Gastrocnemius medialis (tissue), 4 donors: ENCODE measurements around the gene DRGX. TPM values are rescaled to one million over a fixed set of nuclear protein-coding genes. Genes with fewer than 3 reads are reported as not detected.

ENCODE experiments used
- ATAC-seq, 2 donors: fragments of 150-250 bp; one replicate each; pipeline ENCODE4 v1.9.1; 2016
- DNase-seq, 2 donors: peaks; one replicate each; pipeline ENCODE4 v3.0.0-alpha.2; 2019
- H3K27ac ChIP-seq, 4 donors: fragments of 200-600 bp; sonication (generic); 1 replicate in 1 of 4; 2 replicates in 3 of 4; pipeline ENCODE4 v1.5.1; 2016 to 2018; ENCODE audit warnings: mild to moderate bottlenecking in 2 of 4, moderate library complexity in 1 of 4
- H3K27me3 ChIP-seq, 3 donors: fragments of 200-600 bp; sonication (generic) in 2 of 3; 1 replicate in 1 of 3; 2 replicates in 2 of 3; pipeline versions ENCODE4 v1.5.1 to v1.6.0; 2016 to 2019; ENCODE audit warnings: mild to moderate bottlenecking in 1 of 3, moderate library complexity in 1 of 3
- H3K36me3 ChIP-seq, 2 donors: fragments of 200-600 bp; sonication (generic) in 1 of 2; one replicate each; pipeline ENCODE4 v1.5.1; 2017 to 2018
- H3K4me1 ChIP-seq, 2 donors: fragments of 200-600 bp; sonication (generic) in 1 of 2; one replicate each; pipeline ENCODE4 v1.5.1; 2016 to 2017; ENCODE audit warnings: mild to moderate bottlenecking in 2 of 2
- H3K4me3 ChIP-seq, 4 donors: fragments of 200-600 bp; sonication (generic) in 3 of 4; 1 replicate in 1 of 4; 2 replicates in 3 of 4; pipeline ENCODE4 v1.5.1; 2016 to 2019; ENCODE audit warnings: mild to moderate bottlenecking in 2 of 4
- H3K9me3 ChIP-seq, 3 donors: fragments of 200-600 bp; sonication (generic) in 2 of 3; 1 replicate in 1 of 3; 2 replicates in 2 of 3; pipeline ENCODE4 v1.5.1; 2016 to 2019
- POLR2A ChIP-seq, 2 donors: fragments of 450-650 bp; IDR thresholded peaks; one replicate each; pipeline ENCODE4 v1.6.1; 2017; ENCODE audit warnings: antibody characterized with exemption in 2 of 2, mild to moderate bottlenecking in 2 of 2, moderate library complexity in 2 of 2
- in situ Hi-C, 4 donors: fragments of 200-750 bp; cut with MboI; loops; one replicate each; pipeline versions ENCODE4 v1.15.0 to v1.8.0; 2017; ENCODE audit warnings: low sequenced_read_pairs in 4 of 4
- intact Hi-C: fragments of 100-400 bp; cut with DNase I; formaldehyde crosslinking; loops from one replicate; pipeline ENCODE4 v1.15.1; 2023; ENCODE audit warnings: low total_unique reads
- total RNA-seq, 4 donors: library from RNA; depleted of rRNA; stranded (reverse); fragments of >200 nt; gene quantifications; one replicate each; pipeline versions ENCODE4 v1.1.0 to v1.2.3, GENCODE V29; 2016
- TF ChIP-seq, protein P1 (sequence below), 5 experiments: fragments of 450-650 bp in 3 of 5; fragments of 200-600 bp in 2 of 5; sonication (generic) in 2 of 5; IDR thresholded peaks in 4 of 5; conservative IDR thresholded peaks in 1 of 5; 1 replicate in 4 of 5; 2 replicates in 1 of 5; pipeline ENCODE4 v1.5.1; 2016 to 2019; ENCODE audit warnings: antibody characterized with exemption in 5 of 5, mild to moderate bottlenecking in 3 of 5, moderate library complexity in 3 of 5

DRGX gene
- total RNA-seq, 4 donors from 2014 or later = not detected

DNA sequence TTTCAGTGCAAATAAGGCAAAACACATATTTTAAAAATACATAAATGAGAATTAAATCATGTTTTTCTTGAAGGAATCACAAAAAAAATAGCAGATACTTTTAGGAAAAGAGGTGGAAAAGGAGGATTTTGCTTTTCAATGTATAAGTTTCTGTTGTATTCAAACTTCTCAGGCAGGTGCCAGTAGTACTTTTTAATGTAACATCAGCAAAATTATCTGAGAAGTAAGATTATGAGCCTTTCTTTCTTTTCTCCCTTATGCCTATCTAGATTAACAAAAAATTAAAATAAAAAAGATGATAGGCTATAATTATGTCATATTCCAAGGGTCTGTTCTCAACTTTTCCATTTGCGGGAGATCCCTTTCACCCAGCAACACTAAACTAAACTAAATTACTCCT lies 2.6 kb downstream of the DRGX start:
- ATAC-seq = no peak
- in situ Hi-C loops (loop anchor here in 2 of 4 donors (25.0 kb wide), 1 partner anchor 406 kb away; no protein-coding TSS in a partner anchor), intact Hi-C loops (no loop called here)
- TF ChIP-seq POLR2A (IDR thresholded peaks at IDR 0.05) = no peak
- TF ChIP-seq, protein P1, sequence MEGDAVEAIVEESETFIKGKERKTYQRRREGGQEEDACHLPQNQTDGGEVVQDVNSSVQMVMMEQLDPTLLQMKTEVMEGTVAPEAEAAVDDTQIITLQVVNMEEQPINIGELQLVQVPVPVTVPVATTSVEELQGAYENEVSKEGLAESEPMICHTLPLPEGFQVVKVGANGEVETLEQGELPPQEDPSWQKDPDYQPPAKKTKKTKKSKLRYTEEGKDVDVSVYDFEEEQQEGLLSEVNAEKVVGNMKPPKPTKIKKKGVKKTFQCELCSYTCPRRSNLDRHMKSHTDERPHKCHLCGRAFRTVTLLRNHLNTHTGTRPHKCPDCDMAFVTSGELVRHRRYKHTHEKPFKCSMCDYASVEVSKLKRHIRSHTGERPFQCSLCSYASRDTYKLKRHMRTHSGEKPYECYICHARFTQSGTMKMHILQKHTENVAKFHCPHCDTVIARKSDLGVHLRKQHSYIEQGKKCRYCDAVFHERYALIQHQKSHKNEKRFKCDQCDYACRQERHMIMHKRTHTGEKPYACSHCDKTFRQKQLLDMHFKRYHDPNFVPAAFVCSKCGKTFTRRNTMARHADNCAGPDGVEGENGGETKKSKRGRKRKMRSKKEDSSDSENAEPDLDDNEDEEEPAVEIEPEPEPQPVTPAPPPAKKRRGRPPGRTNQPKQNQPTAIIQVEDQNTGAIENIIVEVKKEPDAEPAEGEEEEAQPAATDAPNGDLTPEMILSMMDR (IDR thresholded peaks at IDR 0.05 in 4 of 5, conservative IDR thresholded peaks at IDR 0.05 in 1 of 5) = no peak
- H3K4me3 ChIP-seq = no peak overlapping the region
- DNase-seq = no peak
- H3K27me3 ChIP-seq = peaks cover 60 to 76% (median 66%) of the 10 kb centered on the region in 3 donors
- no peaks in the 10 kb centered on the region for H3K36me3 ChIP-seq
- peaks cover 0 to 6% of the 10 kb centered on the region in 2 donors for H3K4me1 ChIP-seq
- no peaks in the 10 kb centered on the region for H3K9me3 ChIP-seq
- no peak overlapping the region for H3K27ac ChIP-seq

DNA sequence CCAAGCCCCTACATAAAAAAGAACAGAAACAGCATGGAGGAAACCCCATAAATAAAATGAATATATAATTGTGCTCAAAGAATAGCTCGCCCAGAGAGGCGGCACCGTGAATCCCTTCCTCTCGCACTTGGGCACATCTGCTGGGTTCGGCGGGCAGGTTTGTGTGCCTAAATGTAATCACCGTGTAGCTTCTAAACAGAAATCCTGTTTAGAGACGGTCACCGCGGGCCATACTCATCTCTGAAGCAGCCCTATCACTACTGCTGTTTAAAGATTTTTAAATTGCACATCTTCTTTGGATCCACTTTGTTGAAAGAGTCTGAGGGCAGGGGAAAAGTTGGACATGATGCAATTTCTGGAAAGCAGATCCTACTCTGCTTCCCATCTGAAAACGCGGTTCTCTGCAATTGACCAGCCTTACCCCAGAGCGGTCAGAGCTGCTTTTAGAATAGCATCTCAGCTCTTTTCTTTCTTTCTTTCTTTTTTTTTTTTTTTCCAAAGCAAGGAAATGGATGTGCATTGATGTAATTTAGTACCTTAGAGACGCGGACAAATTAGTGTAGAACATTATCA lies 6.4 kb downstream of the DRGX start:
- in situ Hi-C loops = loop anchor here in 2 of 4 donors (25.0 kb wide), 1 partner anchor 402 kb away; no protein-coding TSS in a partner anchor
- no peaks in the 10 kb centered on the region for H3K4me1 ChIP-seq

DNA sequence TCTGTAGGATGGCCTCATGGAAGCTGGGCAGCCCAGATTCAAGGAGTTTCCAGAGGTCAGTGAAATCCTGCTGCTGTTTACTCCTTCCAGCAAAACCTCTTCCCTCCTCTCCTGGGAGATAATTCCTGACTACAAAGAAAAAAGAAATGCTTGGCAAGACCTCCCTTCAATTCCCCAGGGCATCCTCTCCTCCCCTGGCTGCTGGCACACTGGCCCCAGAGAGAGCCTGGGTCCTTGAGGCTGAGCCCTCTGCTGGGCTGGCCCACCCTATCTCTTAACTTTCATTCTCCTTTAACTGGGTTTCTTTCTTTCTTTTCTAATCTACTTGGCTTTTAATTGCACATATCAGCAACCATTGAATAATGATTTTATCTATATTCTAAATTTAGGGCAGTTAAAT lies 7.7 kb downstream of the DRGX start:
- ATAC-seq (no peak), DNase-seq (no peak)
- H3K27me3 ChIP-seq = peaks cover 13 to 26% (median 14%) of the 10 kb centered on the region in 3 donors
- H3K4me1 ChIP-seq = no peaks in the 10 kb centered on the region
- H3K27ac ChIP-seq = no peak overlapping the region
- H3K36me3 ChIP-seq = no peaks in the 10 kb centered on the region
- in situ Hi-C loops (loop anchor here in 2 of 4 donors (25.0 kb wide), 1 partner anchor 401 kb away; no protein-coding TSS in a partner anchor), intact Hi-C loops (no loop called here)
- TF ChIP-seq, protein P1 (IDR thresholded peaks at IDR 0.05 in 4 of 5, conservative IDR thresholded peaks at IDR 0.05 in 1 of 5) = no peak
- no peak for TF ChIP-seq POLR2A (IDR thresholded peaks at IDR 0.05)
- H3K4me3 ChIP-seq = no peak overlapping the region
- H3K9me3 ChIP-seq = no peaks in the 10 kb centered on the region

More for the DNA sequence above, 6.4 kb downstream of the DRGX start:
- H3K27ac ChIP-seq = no peak overlapping the region
- no peak for TF ChIP-seq POLR2A (IDR thresholded peaks at IDR 0.05)
- DNase-seq (no peak), ATAC-seq (no peak)
- H3K27me3 ChIP-seq = peaks cover 24 to 38% (median 27%) of the 10 kb centered on the region in 3 donors
- no peaks in the 10 kb centered on the region for H3K9me3 ChIP-seq
- H3K4me3 ChIP-seq = no peak overlapping the region
- intact Hi-C loops = no loop called here
- no peaks in the 10 kb centered on the region for H3K36me3 ChIP-seq

- intact Hi-C loops = no loop called here
- Histone ChIP-seq H3K27me3 (peaks cover 3 to 16% (median 6%) of the 10 kb centered on the region in 3 donors), H3K4me3 (no peak overlapping the region), H3K9me3 (no peaks in the 10 kb centered on the region), H3K36me3 (no peaks in the 10 kb centered on the region), H3K27ac (no peak overlapping the region), H3K4me1 (no peaks in the 10 kb centered on the region)
- no peak for DNase-seq
- ATAC-seq = no peak
- in situ Hi-C loops = loop anchor here in 2 of 4 donors (25.0 kb wide), 1 partner anchor 400 kb away; no protein-coding TSS in a partner anchor
- TF ChIP-seq, protein P1 (IDR thresholded peaks at IDR 0.05 in 4 of 5, conservative IDR thresholded peaks at IDR 0.05 in 1 of 5) = no peak
- TF ChIP-seq POLR2A (IDR thresholded peaks at IDR 0.05) = no peak
Observed at GRCh38 chr10:49387071-49387470, 8.8 kb downstream of the DRGX start.

DNA sequence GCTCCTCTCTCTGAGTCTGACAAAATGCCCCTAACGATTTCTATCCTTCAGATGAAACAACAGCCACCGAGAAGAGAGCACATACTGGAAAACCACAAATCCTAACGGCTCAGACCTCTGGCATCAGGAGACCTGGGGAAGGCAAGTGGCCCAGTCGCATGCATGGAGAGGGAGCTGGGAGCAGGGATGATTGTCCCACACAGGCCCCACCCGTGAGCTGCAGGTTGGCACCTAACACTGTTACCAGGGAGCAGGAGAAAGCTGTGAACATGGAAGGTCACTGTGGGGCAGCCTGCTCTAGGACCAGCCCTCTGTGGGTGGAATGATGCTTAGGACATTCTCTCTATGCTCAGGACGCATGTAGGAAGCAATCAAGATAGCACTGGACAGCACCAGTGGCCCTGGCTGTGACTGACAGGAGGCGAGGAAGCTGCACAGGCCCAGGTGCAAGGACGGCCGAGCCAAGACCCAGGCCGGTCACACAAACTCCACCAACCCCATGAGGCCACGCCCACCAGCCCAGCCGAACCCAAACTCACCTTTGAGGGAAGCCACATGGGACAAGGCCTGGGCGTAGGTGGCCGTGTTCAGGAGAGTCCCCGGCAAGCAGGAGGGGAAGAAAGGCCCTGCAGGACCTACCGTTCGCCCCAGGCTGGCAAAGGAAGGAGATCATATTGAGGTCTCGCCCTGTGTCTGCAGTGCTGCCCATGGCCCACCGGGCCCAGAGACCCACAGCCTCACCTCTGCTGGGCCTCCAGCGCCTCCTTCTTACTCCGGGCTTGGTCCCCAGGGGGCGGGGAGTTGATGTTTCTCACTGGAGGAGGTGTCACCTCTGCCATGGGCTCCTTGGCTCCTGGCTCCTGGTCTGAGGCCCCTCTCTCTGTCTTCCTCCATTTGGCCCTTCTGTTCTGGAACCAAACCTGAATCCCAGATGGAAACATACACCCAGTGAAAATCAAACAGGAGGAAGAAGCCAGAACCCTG lies 9.7 kb downstream of the DRGX start:
- no peak for TF ChIP-seq POLR2A (IDR thresholded peaks at IDR 0.05)
- TF ChIP-seq, protein P1 (IDR thresholded peaks at IDR 0.05 in 4 of 5, conservative IDR thresholded peaks at IDR 0.05 in 1 of 5) = no peak
- H3K27me3 ChIP-seq = peaks cover 0 to 13% (median 5%) of the 10 kb centered on the region in 3 donors
- in situ Hi-C loops = loop anchor here in 2 of 4 donors (25.0 kb wide), 1 partner anchor 399 kb away; no protein-coding TSS in a partner anchor

More for the DNA sequence above, 9.7 kb downstream of the DRGX start:
- DNase-seq = no peak
- no peaks in the 10 kb centered on the region for H3K36me3 ChIP-seq
- H3K4me3 ChIP-seq = no peak overlapping the region
- H3K9me3 ChIP-seq = no peaks in the 10 kb centered on the region
- no peaks in the 10 kb centered on the region for H3K4me1 ChIP-seq
- no peak overlapping the region for H3K27ac ChIP-seq
- ATAC-seq = no peak
- intact Hi-C loops = no loop called here
